CD4-positive, alpha-beta T cell (primary cell): ENCODE measurements around the gene GALNTL6. TPM values are rescaled to one million over a fixed set of nuclear protein-coding genes. Genes with fewer than 3 reads are reported as not detected.

Source experiments
- ATAC-seq: fragments of 200-7000 bp; cut with Tn5 transposase; one replicate; pipeline ENCODE4 v1.10.0; 2022; ENCODE audit warnings: mild to moderate bottlenecking; ENCODE audit not compliant: poor library complexity
- CTCF ChIA-PET: fragments of 350-600 bp; sonication (Branson Sonifier 250); formaldehyde crosslinking; loops from one replicate; lab custom pipeline; 2021; ENCODE audit warnings: antibody characterized with exemption, inconsistent platforms; lab: Charles Lee
- POLR2A ChIA-PET: fragments of 350-600 bp; sonication (Branson Sonifier 250); formaldehyde crosslinking; loops from one replicate; lab custom pipeline; 2021; ENCODE audit warnings: antibody characterized with exemption, inconsistent platforms; lab: Charles Lee
- DNase-seq, 14 experiments: peaks; one replicate each; pipeline ENCODE4 v3.0.0-alpha.2; 2013 to 2020; ENCODE audit warnings: mixed read lengths in 2 of 14
- H3K27ac ChIP-seq, 2 donors: one replicate each; pipeline versions ENCODE4 v1.5.1 to v1.7.0; 2013; ENCODE audit warnings: low read length in 2 of 2, low read depth in 1 of 2, mild to moderate bottlenecking in 1 of 2
- H3K27me3 ChIP-seq, 2 experiments: 1 replicate in 1 of 2; 2 replicates in 1 of 2; pipeline versions ENCODE4 v1.6.1 to v1.7.0; 2013; ENCODE audit warnings: low read length in 2 of 2, control low read depth in 1 of 2, mild to moderate bottlenecking in 1 of 2, moderate library complexity in 1 of 2; ENCODE audit not compliant: insufficient read depth in 2 of 2, control insufficient read depth in 1 of 2
- H3K36me3 ChIP-seq: one replicate; pipeline ENCODE4 v1.6.1; 2013; ENCODE audit warnings: low read length, control low read depth; ENCODE audit not compliant: insufficient read depth
- H3K4me1 ChIP-seq: one replicate; pipeline ENCODE4 v1.6.1; 2013; ENCODE audit warnings: low read length, control low read depth; ENCODE audit not compliant: insufficient read depth
- H3K4me3 ChIP-seq: one replicate; pipeline ENCODE4 v1.5.1; 2013; ENCODE audit warnings: mild to moderate bottlenecking, low read length, moderate library complexity
- H3K9me3 ChIP-seq, 2 experiments: 1 replicate in 1 of 2; 2 replicates in 1 of 2; pipeline versions ENCODE4 v1.6.1 to v1.7.0; 2013; ENCODE audit warnings: low read length in 2 of 2, mild to moderate bottlenecking in 2 of 2, control low read depth in 1 of 2, moderate library complexity in 1 of 2; ENCODE audit not compliant: control insufficient read depth in 1 of 2, insufficient read depth in 1 of 2
- H3K27ac Mint-ChIP-seq: one replicate; pipeline ENCODE4 v1.8.0; 2020; ENCODE audit warnings: mixed read lengths
- H3K27me3 Mint-ChIP-seq: one replicate; pipeline ENCODE4 v1.8.0; 2021; ENCODE audit warnings: mixed read lengths
- H3K36me3 Mint-ChIP-seq: one replicate; pipeline ENCODE4 v1.8.0; 2021; ENCODE audit warnings: low read depth, mixed read lengths
- H3K4me1 Mint-ChIP-seq: one replicate; pipeline ENCODE4 v1.8.0; 2021; ENCODE audit warnings: low read depth, mixed read lengths
- H3K4me3 Mint-ChIP-seq: one replicate; pipeline ENCODE4 v1.8.0; 2020; ENCODE audit warnings: mild to moderate bottlenecking, mixed read lengths
- H3K9me3 Mint-ChIP-seq: one replicate; pipeline ENCODE4 v1.8.0; 2020; ENCODE audit warnings: mixed read lengths
- CTCF ChIP-seq: fragments of 200-600 bp; IDR thresholded peaks from one replicate; pipeline ENCODE4 v1.8.0; 2022; ENCODE audit warnings: antibody characterized with exemption, mild to moderate bottlenecking
- intact Hi-C, 2 experiments: fragments of 100-400 bp; cut with DNase I in 1 of 2; cut with micrococcal nuclease in 1 of 2; formaldehyde crosslinking; loops; one replicate each; pipeline versions ENCODE4 v1.15.1 to v1.9.0; 2023 to 2025; cut with DNase I, micrococcal nuclease
- polyA plus RNA-seq, 2 donors: library from polyadenylated mRNA; unstranded; fragments of 120-200 nt; gene quantifications; one replicate each; pipeline ENCODE4 v1.2.1, GENCODE V29; 2013
- total RNA-seq, 174 experiments: library from RNA in 2 of 174; stranded (reverse) in 2 of 174; gene quantifications; one replicate each; pipeline ENCODE4 v1.2.3 and lab custom pipeline; 2021 to 2026

The GALNTL6 gene
- not detected for total RNA-seq
- polyA plus RNA-seq (2013, experiment 1 of 2): not detected
- 0.01 TPM for polyA plus RNA-seq (2013, experiment 2 of 2)
- total RNA-seq (lab: John Stamatoyannopoulos, UW): 0 to 0.23 (median 0) reads per million in 172 experiments

GRCh38 chr4:171812665-171813525 lies at the start of gene GALNTL6:
TSS of gene GALNTL6 (plus strand) at chr4:171813404.
- no peak within 1 kb of the TSS for H3K4me3 ChIP-seq
- no peaks in the 10 kb centered on the region for H3K4me1 ChIP-seq
- peaks cover 4% of the 10 kb centered on the region for H3K9me3 Mint-ChIP-seq
- ChIA-PET CTCF (no interaction called here), POLR2A (no interaction called here)
- no peak for ATAC-seq
- no peak within 1 kb of the TSS for H3K27ac ChIP-seq
- H3K4me3 Mint-ChIP-seq: no peak within 1 kb of the TSS
- intact Hi-C loops: no loop called here
- peaks cover 0 to 22% of the 10 kb centered on the region in 2 experiments for H3K9me3 ChIP-seq
- H3K36me3 Mint-ChIP-seq: no peaks in the 10 kb centered on the region
- no peak for TF ChIP-seq CTCF
- H3K27me3 ChIP-seq: peaks cover 0 to 22% of the 10 kb centered on the region in 2 experiments
- H3K36me3 ChIP-seq: no peaks in the 10 kb centered on the region
- no peak for DNase-seq
- no peak within 1 kb of the TSS for H3K27ac Mint-ChIP-seq
- H3K4me1 Mint-ChIP-seq: no peaks in the 10 kb centered on the region
- peaks cover 31% of the 10 kb centered on the region for H3K27me3 Mint-ChIP-seq

DNA sequence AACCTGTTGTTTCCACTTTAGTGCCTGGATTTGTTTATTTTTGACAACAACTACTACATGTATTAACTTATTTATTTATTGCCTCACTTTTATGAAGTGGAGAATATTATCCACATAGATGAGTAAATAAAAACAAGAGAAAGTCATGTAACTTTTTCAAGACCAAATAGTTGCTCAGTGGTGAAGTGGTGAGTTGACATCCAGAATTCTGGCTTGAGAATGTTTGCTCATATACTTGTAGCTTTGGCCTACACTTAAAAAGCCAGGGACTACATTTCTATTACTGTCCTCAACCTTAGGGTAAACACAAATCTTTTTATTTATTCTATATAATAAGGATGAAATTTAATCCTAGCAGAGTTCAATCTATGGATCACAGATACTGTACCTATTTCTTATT lies 47.7 kb upstream of the GALNTL6 start:
- H3K36me3 ChIP-seq: no peaks in the 10 kb centered on the region
- H3K4me3 Mint-ChIP-seq: no peak overlapping the region
- ChIA-PET POLR2A (no interaction called here), CTCF (no interaction called here)
- ATAC-seq: no peak
- H3K27me3 Mint-ChIP-seq: no peaks in the 10 kb centered on the region
- H3K4me1 Mint-ChIP-seq: no peaks in the 10 kb centered on the region
- no peak for DNase-seq
- H3K36me3 Mint-ChIP-seq: no peaks in the 10 kb centered on the region
- no peaks in the 10 kb centered on the region for H3K9me3 ChIP-seq
- intact Hi-C loops: no loop called here
- H3K4me3 ChIP-seq: no peak overlapping the region
- H3K27ac Mint-ChIP-seq: no peak overlapping the region
- no peak for TF ChIP-seq CTCF
- peaks cover 21% of the 10 kb centered on the region for H3K9me3 Mint-ChIP-seq
- H3K27me3 ChIP-seq: no peaks in the 10 kb centered on the region
- no peaks in the 10 kb centered on the region for H3K4me1 ChIP-seq
- H3K27ac ChIP-seq: no peak overlapping the region

- H3K4me3 ChIP-seq: no peak overlapping the region
- H3K4me3 Mint-ChIP-seq: no peak overlapping the region
- no peak for TF ChIP-seq CTCF
- no peaks in the 10 kb centered on the region for H3K27me3 ChIP-seq
- H3K9me3 Mint-ChIP-seq: peaks cover 12% of the 10 kb centered on the region
- H3K36me3 ChIP-seq: no peaks in the 10 kb centered on the region
- peaks cover 3 to 5% of the 10 kb centered on the region in 2 experiments for H3K9me3 ChIP-seq
- H3K27ac ChIP-seq: no peak overlapping the region
- no peaks in the 10 kb centered on the region for H3K36me3 Mint-ChIP-seq
- no peaks in the 10 kb centered on the region for H3K4me1 ChIP-seq
- POLR2A ChIA-PET: no interaction called here
- ATAC-seq: no peak
- CTCF ChIA-PET: no interaction called here
- intact Hi-C loops: no loop called here
- no peak overlapping the region for H3K27ac Mint-ChIP-seq
- no peak for DNase-seq
- H3K4me1 Mint-ChIP-seq: no peaks in the 10 kb centered on the region
- no peaks in the 10 kb centered on the region for H3K27me3 Mint-ChIP-seq
Observed at GRCh38 chr4:171774642-171775190, 38.5 kb upstream of the GALNTL6 start.
